ENCODE results near the gene TMEM170B.

The TMEM170B gene

GRCh38 chr6:11528996-11529395, 8.6 kb upstream of the TMEM170B start:
- H3K9me3 ChIP-seq (ENCODE audit: low read length): no peaks in the 10 kb centered on the region
- H2AFZ ChIP-seq (ENCODE audit: low read length): no peak overlapping the region
- H3K36me3 ChIP-seq (ENCODE audit: insufficient read depth, low read length): no peaks in the 10 kb centered on the region
- H3K27ac ChIP-seq (ENCODE audit: low read depth, low read length, poor library complexity, severe bottlenecking): no peak overlapping the region
- TF ChIP-seq EZH2 (IDR thresholded peaks at IDR 0.05; ENCODE audit: borderline replicate concordance, low read length): no peak
- TF ChIP-seq CTCF (IDR thresholded peaks at IDR 0.05; ENCODE audit: low read length): no peak
- H3K9ac ChIP-seq (ENCODE audit: low read length): no peak overlapping the region
- no peaks in the 10 kb centered on the region for H3F3A ChIP-seq (ENCODE audit: insufficient read depth, low read length)
- H4K20me1 ChIP-seq (ENCODE audit: insufficient read depth, low read length): no peaks in the 10 kb centered on the region
- H3K4me2 ChIP-seq (ENCODE audit: low read length): no peak overlapping the region
- H3K27me3 ChIP-seq (ENCODE audit: insufficient read depth, low read length): no peaks in the 10 kb centered on the region
- H3K9me2 ChIP-seq (ENCODE audit: low read depth, low read length): no peaks in the 10 kb centered on the region
- H3K79me2 ChIP-seq (ENCODE audit: insufficient read depth, low read length): no peaks in the 10 kb centered on the region
- no peaks in the 10 kb centered on the region for H3K4me1 ChIP-seq (ENCODE audit: insufficient read depth, low read length, severe bottlenecking)
- no peak overlapping the region for H3K4me3 ChIP-seq (ENCODE audit: low read depth, low read length, poor library complexity, severe bottlenecking)

- Histone ChIP-seq H3K9me3 (ENCODE audit: low read length) (no peaks in the 10 kb centered on the region), H3K27me3 (ENCODE audit: insufficient read depth, low read length) (no peaks in the 10 kb centered on the region), H3K9ac (ENCODE audit: low read length) (no peak overlapping the region), H3K36me3 (ENCODE audit: insufficient read depth, low read length) (no peaks in the 10 kb centered on the region), H2AFZ (ENCODE audit: low read length) (no peak overlapping the region), H3K79me2 (ENCODE audit: insufficient read depth, low read length) (no peaks in the 10 kb centered on the region), H3K9me2 (ENCODE audit: low read depth, low read length) (no peaks in the 10 kb centered on the region), H4K20me1 (ENCODE audit: insufficient read depth, low read length) (no peaks in the 10 kb centered on the region), H3K4me3 (ENCODE audit: low read depth, low read length, poor library complexity, severe bottlenecking) (no peak overlapping the region), H3K4me2 (ENCODE audit: low read length) (no peak overlapping the region), H3K27ac (ENCODE audit: low read depth, low read length, poor library complexity, severe bottlenecking) (no peak overlapping the region), H3F3A (ENCODE audit: insufficient read depth, low read length) (peaks cover 7% of the 10 kb centered on the region; the same call in 1 of the 2 replicates), H3K4me1 (ENCODE audit: insufficient read depth, low read length, severe bottlenecking) (peaks cover 9% of the 10 kb centered on the region)
- TF ChIP-seq EZH2 (IDR thresholded peaks at IDR 0.05; ENCODE audit: borderline replicate concordance, low read length): no peak
- TF ChIP-seq CTCF (IDR thresholded peaks at IDR 0.05; ENCODE audit: low read length): no peak
Observed at GRCh38 chr6:11532097-11532496, 5.5 kb upstream of the TMEM170B start.

- H3K79me2 ChIP-seq (ENCODE audit: insufficient read depth, low read length): no peaks in the 10 kb centered on the region
- peaks cover 7% of the 10 kb centered on the region; the same call in 1 of the 2 replicates for H3F3A ChIP-seq (ENCODE audit: insufficient read depth, low read length)
- peaks cover 16% of the 10 kb centered on the region for H3K4me1 ChIP-seq (ENCODE audit: insufficient read depth, low read length, severe bottlenecking)
- no peaks in the 10 kb centered on the region for H3K36me3 ChIP-seq (ENCODE audit: insufficient read depth, low read length)
- H3K9me2 ChIP-seq (ENCODE audit: low read depth, low read length): no peaks in the 10 kb centered on the region
- H3K9ac ChIP-seq (ENCODE audit: low read length): no peak overlapping the region
- no peaks in the 10 kb centered on the region for H3K9me3 ChIP-seq (ENCODE audit: low read length)
- H2AFZ ChIP-seq (ENCODE audit: low read length): no peak overlapping the region
- H4K20me1 ChIP-seq (ENCODE audit: insufficient read depth, low read length): no peaks in the 10 kb centered on the region
- no peaks in the 10 kb centered on the region for H3K27me3 ChIP-seq (ENCODE audit: insufficient read depth, low read length)
- H3K4me2 ChIP-seq (ENCODE audit: low read length): no peak overlapping the region
- no peak overlapping the region for H3K27ac ChIP-seq (ENCODE audit: low read depth, low read length, poor library complexity, severe bottlenecking)
- H3K4me3 ChIP-seq (ENCODE audit: low read depth, low read length, poor library complexity, severe bottlenecking): no peak overlapping the region
- TF ChIP-seq CTCF (IDR thresholded peaks at IDR 0.05; ENCODE audit: low read length) (no peak), EZH2 (IDR thresholded peaks at IDR 0.05; ENCODE audit: borderline replicate concordance, low read length) (no peak)
Observed at GRCh38 chr6:11534561-11534960, 3.0 kb upstream of the TMEM170B start.

Measured in OCI-LY1 (cell line).